ENCODE results near the gene LACTB. TPM values are rescaled to one million over a fixed set of nuclear protein-coding genes. Genes with fewer than 3 reads are reported as not detected.

The LACTB gene
- total RNA-seq, 6 experiments from 2014 or later: 37.5 to 47.6 (median 45.7) TPM

DNA sequence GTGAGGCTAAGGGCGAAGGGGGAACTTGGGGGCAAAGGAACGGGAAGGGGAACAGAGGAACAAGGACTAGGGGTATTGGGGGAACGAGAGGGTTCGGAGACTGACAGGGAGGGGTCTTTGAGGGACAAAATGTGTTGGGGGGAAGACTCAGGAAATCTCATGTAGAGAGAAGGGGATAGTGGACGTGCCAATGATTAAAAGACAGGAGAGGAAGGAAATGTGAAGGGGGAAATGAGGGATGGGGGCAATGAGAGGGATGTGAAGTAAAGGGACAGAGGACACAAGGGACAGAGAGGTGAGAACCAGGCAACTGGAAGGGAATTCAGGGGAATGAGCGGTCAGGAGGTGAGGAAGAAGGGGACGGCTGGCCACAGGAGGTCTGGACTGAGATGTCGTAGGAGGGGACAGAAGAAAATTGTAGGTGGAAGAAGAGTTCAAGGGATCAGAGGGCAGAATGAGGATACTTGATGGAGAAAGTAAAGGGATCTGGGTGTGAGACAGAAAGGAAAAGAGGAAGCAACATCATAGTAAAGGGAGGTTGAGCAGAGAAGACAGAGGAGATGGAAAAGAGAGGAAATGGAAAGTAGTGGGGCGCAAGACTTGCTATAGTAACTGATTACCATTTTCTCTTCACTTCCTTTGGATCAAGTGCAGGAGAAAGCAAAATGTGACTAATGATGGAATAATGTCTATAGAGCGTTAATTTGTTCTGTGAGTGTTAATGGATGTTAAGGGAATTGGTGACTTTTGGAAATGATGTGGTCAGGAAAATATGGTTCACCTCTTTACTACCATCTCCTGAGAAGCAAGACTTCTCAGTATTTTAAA, 68.5 kb downstream of the LACTB start:
- peak overlapping the region; percentile 65 for H3K27ac Mint-ChIP-seq
- H3K4me1 Mint-ChIP-seq (ENCODE audit: low read depth): peaks cover 78% of the 10 kb centered on the region
- H3K9me3 Mint-ChIP-seq: no peaks in the 10 kb centered on the region
- TF ChIP-seq, protein P1, sequence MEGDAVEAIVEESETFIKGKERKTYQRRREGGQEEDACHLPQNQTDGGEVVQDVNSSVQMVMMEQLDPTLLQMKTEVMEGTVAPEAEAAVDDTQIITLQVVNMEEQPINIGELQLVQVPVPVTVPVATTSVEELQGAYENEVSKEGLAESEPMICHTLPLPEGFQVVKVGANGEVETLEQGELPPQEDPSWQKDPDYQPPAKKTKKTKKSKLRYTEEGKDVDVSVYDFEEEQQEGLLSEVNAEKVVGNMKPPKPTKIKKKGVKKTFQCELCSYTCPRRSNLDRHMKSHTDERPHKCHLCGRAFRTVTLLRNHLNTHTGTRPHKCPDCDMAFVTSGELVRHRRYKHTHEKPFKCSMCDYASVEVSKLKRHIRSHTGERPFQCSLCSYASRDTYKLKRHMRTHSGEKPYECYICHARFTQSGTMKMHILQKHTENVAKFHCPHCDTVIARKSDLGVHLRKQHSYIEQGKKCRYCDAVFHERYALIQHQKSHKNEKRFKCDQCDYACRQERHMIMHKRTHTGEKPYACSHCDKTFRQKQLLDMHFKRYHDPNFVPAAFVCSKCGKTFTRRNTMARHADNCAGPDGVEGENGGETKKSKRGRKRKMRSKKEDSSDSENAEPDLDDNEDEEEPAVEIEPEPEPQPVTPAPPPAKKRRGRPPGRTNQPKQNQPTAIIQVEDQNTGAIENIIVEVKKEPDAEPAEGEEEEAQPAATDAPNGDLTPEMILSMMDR (IDR thresholded peaks at IDR 0.05): no peak
- DNase-seq: no peak
- peaks cover 2% of the 10 kb centered on the region for H3K27me3 Mint-ChIP-seq (ENCODE audit: insufficient read depth)
- peaks cover 5% of the 10 kb centered on the region for H3K36me3 Mint-ChIP-seq (ENCODE audit: low read depth)
- H3K4me3 Mint-ChIP-seq: peak overlapping the region; percentile 90

DNA sequence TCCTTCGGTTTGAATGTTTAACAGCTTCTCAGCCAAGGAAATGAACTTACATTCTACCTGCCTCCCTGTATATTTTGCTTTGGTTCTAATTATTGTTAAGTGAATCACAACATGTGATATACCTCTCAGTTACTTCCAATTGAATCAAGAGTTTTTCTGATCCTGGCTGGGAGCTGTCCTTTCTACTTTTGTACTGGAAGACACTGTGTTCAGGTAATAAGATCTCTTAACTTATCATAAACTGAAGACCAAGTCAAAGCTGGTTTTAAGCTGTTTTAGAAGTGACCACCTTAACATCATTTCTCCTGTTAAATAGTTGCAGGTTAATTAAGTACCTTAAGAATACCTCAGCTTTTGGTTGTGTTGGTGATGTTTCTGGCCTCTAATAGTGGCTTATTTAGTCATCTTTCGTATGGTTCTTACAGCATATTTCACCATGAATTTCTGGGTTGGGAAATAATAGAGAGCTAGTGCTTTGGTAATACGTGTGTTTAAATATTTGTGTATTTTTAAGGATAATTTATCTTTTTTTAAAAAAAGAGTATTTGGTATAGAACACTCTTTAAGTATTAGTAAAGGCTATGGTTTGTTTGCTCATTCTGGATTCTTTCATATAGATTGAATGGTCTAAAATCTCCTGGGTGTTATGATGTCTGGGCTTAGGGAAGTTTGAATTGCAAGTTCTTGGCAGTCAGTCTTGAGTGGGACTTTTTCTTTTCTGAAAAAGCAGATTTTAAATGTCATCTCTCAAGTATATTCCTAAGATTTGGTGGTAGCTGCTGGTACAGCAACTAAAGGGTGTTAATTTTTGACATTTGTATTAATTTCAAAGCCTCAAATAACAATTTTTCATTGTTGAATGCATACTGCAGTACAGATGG, 69.3 kb downstream of the LACTB start:
- Mint-ChIP-seq H3K4me1 (ENCODE audit: low read depth) (peaks cover 78% of the 10 kb centered on the region), H3K36me3 (ENCODE audit: low read depth) (peaks cover 5% of the 10 kb centered on the region), H3K9me3 (no peaks in the 10 kb centered on the region), H3K4me3 (peak overlapping the region; percentile 90), H3K27me3 (ENCODE audit: insufficient read depth) (peaks cover 2% of the 10 kb centered on the region), H3K27ac (peak overlapping the region; percentile 65; the same call in 1 of the 2 replicates)
- DNase-seq: no peak
- TF ChIP-seq, protein P1 (IDR thresholded peaks at IDR 0.05): peak; percentile 26; the same call in 1 of the 2 replicates

Other genes with a start within 250 kb of the LACTB start
- gene TPM1, start 79.1 kb upstream of the LACTB start, total RNA-seq (2021; fragmentation: NEBNext Ultra II Directional; extraction: Animal tissue kit (Norgen Biotek cat#: 25700)): 1,000 to 10,000 TPM; 1,264 to 1,620 (median 1,342) TPM
- gene RPS27L, start 35.6 kb downstream of the LACTB start, total RNA-seq (2021; fragmentation: NEBNext Ultra II Directional; extraction: Animal tissue kit (Norgen Biotek cat#: 25700)): 100 to 1,000 TPM; 422 to 573 (median 537) TPM
- 10 to 100 TPM; 24.7 to 38.4 (median 33.2) TPM for gene RAB8B, start 67.7 kb downstream of the LACTB start, total RNA-seq (2021; fragmentation: NEBNext Ultra II Directional; extraction: Animal tissue kit (Norgen Biotek cat#: 25700))
- 10 to 100 TPM; 23.7 to 38.7 (median 33.6) TPM for gene APH1B, start 155.7 kb downstream of the LACTB start, total RNA-seq (2021; fragmentation: NEBNext Ultra II Directional; extraction: Animal tissue kit (Norgen Biotek cat#: 25700))

Data from HFFc6 (cell line).